ENCODE results near the gene KLC4.

GRCh38 chr6:43034190-43034525 lies 25.3 kb upstream of the KLC4 start:
- no peak for TF ChIP-seq ZNF274 (IDR thresholded peaks at IDR 0.05; ENCODE audit: low read depth, low read length)
- TF ChIP-seq SUZ12 (IDR thresholded peaks at IDR 0.05; ENCODE audit: extremely low read depth, insufficient read depth, insufficient read length): no peak
- TF ChIP-seq YY1 (IDR thresholded peaks at IDR 0.05; ENCODE audit: insufficient read depth, insufficient read length): no peak
